ENCODE measurements around the gene COL13A1.

The COL13A1 gene

GRCh38 chr10:69760072-69760471 is 41.6 kb upstream of the COL13A1 start:
- no peak for TF ChIP-seq ISL1 (CRISPR knock-in tag; IDR thresholded peaks at IDR 0.05)
- TF ChIP-seq POU6F1 (CRISPR knock-in tag; IDR thresholded peaks at IDR 0.05; ENCODE audit: borderline replicate concordance, low read depth), result no peak
- no peak for TF ChIP-seq ARNTL (CRISPR knock-in tag; IDR thresholded peaks at IDR 0.05; ENCODE audit: borderline replicate concordance, low read depth)
- no peak for TF ChIP-seq PATZ1 (CRISPR knock-in tag; IDR thresholded peaks at IDR 0.05; ENCODE audit: borderline replicate concordance)
- TF ChIP-seq GLIS3 (CRISPR knock-in tag; IDR thresholded peaks at IDR 0.05), result no peak
- no peak for TF ChIP-seq SNAI2 (CRISPR knock-in tag; IDR thresholded peaks at IDR 0.05)
- no peak for ATAC-seq

GRCh38 chr10:69761320-69761719 is 40.4 kb upstream of the COL13A1 start:
- TF ChIP-seq ZFP30 (CRISPR knock-in tag; IDR thresholded peaks at IDR 0.05) (no peak), POU6F1 (CRISPR knock-in tag; IDR thresholded peaks at IDR 0.05; ENCODE audit: borderline replicate concordance, low read depth) (no peak), CSDC2 (CRISPR knock-in tag; IDR thresholded peaks at IDR 0.05) (no peak), CREB5 (CRISPR knock-in tag; IDR thresholded peaks at IDR 0.05; ENCODE audit: low read depth) (no peak), RARB (CRISPR knock-in tag; IDR thresholded peaks at IDR 0.05) (no peak), CSRNP3 (CRISPR knock-in tag; IDR thresholded peaks at IDR 0.05) (no peak), PPARA (CRISPR knock-in tag; IDR thresholded peaks at IDR 0.05; ENCODE audit: borderline replicate concordance) (no peak), ISL1 (CRISPR knock-in tag; IDR thresholded peaks at IDR 0.05) (no peak), ZNF565 (CRISPR knock-in tag; conservative IDR thresholded peaks at IDR 0.05; ENCODE audit: low read depth) (no peak), ESRRG (CRISPR knock-in tag; IDR thresholded peaks at IDR 0.05) (no peak), TCF4 (CRISPR knock-in tag; IDR thresholded peaks at IDR 0.05; ENCODE audit: borderline replicate concordance) (no peak), ZFP3 (CRISPR knock-in tag; IDR thresholded peaks at IDR 0.05) (no peak)
- no peak for ATAC-seq

GRCh38 chr10:69766161-69766910 is 35.4 kb upstream of the COL13A1 start:
- no peak for TF ChIP-seq ZNF70 (CRISPR knock-in tag; IDR thresholded peaks at IDR 0.05)
- no peak for ATAC-seq

- no peak for ATAC-seq
- no peak for TF ChIP-seq BACH2 (CRISPR knock-in tag; IDR thresholded peaks at IDR 0.05; ENCODE audit: borderline replicate concordance)
- TF ChIP-seq OSR1 (CRISPR knock-in tag; IDR thresholded peaks at IDR 0.05), result no peak
- no peak for TF ChIP-seq ZNF8 (CRISPR knock-in tag; IDR thresholded peaks at IDR 0.05)
- TF ChIP-seq ARNTL (CRISPR knock-in tag; IDR thresholded peaks at IDR 0.05; ENCODE audit: borderline replicate concordance, low read depth), result no peak
- no peak for TF ChIP-seq SNAI2 (CRISPR knock-in tag; IDR thresholded peaks at IDR 0.05)
- no peak for TF ChIP-seq CSRNP3 (CRISPR knock-in tag; IDR thresholded peaks at IDR 0.05)
- no peak for TF ChIP-seq PPARA (CRISPR knock-in tag; IDR thresholded peaks at IDR 0.05; ENCODE audit: borderline replicate concordance)
- no peak for TF ChIP-seq ESRRG (CRISPR knock-in tag; IDR thresholded peaks at IDR 0.05)
- no peak for TF ChIP-seq CREB5 (CRISPR knock-in tag; IDR thresholded peaks at IDR 0.05; ENCODE audit: low read depth)
- no peak for TF ChIP-seq PATZ1 (CRISPR knock-in tag; IDR thresholded peaks at IDR 0.05; ENCODE audit: borderline replicate concordance)
- no peak for TF ChIP-seq RARB (CRISPR knock-in tag; IDR thresholded peaks at IDR 0.05)
- no peak for TF ChIP-seq ZFP30 (CRISPR knock-in tag; IDR thresholded peaks at IDR 0.05)
- TF ChIP-seq ZC3H10 (CRISPR knock-in tag; IDR thresholded peaks at IDR 0.05), result no peak
- no peak for TF ChIP-seq ZNF565 (CRISPR knock-in tag; conservative IDR thresholded peaks at IDR 0.05; ENCODE audit: low read depth)
- no peak for TF ChIP-seq ZFP3 (CRISPR knock-in tag; IDR thresholded peaks at IDR 0.05)
Observed at GRCh38 chr10:69767793-69768192, 33.9 kb upstream of the COL13A1 start.

Data from SK-N-SH treated with all-trans-retinoic acid at 6 μM for 48 hours (cell line).